ENCODE data around the gene HDGF.

DNA sequence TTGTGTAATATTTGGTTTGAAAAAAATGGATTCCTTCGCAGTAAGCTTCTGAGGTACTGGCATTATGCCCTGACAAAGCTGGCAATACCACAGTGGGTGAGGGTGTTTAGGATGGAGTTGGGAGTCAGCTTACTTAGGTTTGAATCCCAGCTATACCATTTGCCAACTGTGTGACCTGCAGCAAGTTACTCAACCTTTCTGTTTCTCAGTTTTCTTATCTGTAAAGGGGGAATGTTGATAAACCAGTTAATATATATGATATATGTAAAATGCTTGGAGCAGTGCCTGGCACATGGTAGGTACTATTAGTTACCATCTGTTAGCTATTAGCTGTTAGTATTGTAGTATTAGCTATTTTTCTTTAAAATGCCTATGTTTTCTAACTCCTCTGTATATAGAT, 4.9 kb upstream of the HDGF start:
- TF ChIP-seq, protein P1, sequence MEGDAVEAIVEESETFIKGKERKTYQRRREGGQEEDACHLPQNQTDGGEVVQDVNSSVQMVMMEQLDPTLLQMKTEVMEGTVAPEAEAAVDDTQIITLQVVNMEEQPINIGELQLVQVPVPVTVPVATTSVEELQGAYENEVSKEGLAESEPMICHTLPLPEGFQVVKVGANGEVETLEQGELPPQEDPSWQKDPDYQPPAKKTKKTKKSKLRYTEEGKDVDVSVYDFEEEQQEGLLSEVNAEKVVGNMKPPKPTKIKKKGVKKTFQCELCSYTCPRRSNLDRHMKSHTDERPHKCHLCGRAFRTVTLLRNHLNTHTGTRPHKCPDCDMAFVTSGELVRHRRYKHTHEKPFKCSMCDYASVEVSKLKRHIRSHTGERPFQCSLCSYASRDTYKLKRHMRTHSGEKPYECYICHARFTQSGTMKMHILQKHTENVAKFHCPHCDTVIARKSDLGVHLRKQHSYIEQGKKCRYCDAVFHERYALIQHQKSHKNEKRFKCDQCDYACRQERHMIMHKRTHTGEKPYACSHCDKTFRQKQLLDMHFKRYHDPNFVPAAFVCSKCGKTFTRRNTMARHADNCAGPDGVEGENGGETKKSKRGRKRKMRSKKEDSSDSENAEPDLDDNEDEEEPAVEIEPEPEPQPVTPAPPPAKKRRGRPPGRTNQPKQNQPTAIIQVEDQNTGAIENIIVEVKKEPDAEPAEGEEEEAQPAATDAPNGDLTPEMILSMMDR (IDR thresholded peaks at IDR 0.05): no peak
- no peak for TF ChIP-seq REST (IDR thresholded peaks at IDR 0.05; ENCODE audit: insufficient read depth in 1 of 2, low read depth in 2 of 2, low read length in 1 of 2)
- no peak for TF ChIP-seq POLR2AphosphoS5 (IDR thresholded peaks at IDR 0.05; ENCODE audit: low read depth, low read length)
- TF ChIP-seq TCF7L2 (IDR thresholded peaks at IDR 0.05; ENCODE audit: low read depth, low read length): no peak
- TF ChIP-seq SIN3A (IDR thresholded peaks at IDR 0.05; ENCODE audit: borderline replicate concordance, insufficient read depth, low read depth, low read length): no peak
